ENCODE measurements around the gene PSME1. TPM values are rescaled to one million over a fixed set of nuclear protein-coding genes. Genes with fewer than 3 reads are reported as not detected.

The PSME1 gene
- total and polyA plus RNA-seq, 4 donors: 63.3 to 237 (median 101) TPM

GRCh38 chr14:24110523-24110922 is 25.5 kb upstream of the PSME1 start (continued):
- TF ChIP-seq REST (IDR thresholded peaks at IDR 0.05): no peak
- TF ChIP-seq FOXA2 (IDR thresholded peaks at IDR 0.05): no peak
- TF ChIP-seq FOXA1 (IDR thresholded peaks at IDR 0.05): no peak
- TF ChIP-seq HNF4G (IDR thresholded peaks at IDR 0.05): no peak
- TF ChIP-seq SP1 (IDR thresholded peaks at IDR 0.05): no peak
- TF ChIP-seq YY1 (IDR thresholded peaks at IDR 0.05): no peak
- no peak for TF ChIP-seq TAF1 (conservative IDR thresholded peaks at IDR 0.05)

DNA sequence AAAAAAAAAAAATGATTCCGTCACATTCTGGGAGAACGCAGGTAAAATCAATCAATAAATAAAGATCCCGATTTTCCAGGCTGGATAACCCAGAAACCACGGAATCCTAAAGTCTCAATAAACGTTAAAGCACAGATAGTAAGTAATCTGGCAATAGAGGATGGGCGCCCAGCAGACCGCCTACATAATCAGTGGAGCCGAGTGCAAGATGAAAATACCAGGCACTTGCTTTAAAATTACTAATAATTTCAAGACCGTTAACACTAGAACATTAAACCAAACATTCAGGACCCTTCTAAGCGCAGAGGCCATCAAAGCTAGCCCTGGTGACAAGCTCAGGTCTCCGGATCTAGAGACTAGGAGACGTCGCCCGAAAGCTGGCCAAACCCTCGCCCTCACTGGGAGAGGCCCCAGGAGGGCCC is 22.6 kb upstream of the PSME1 start:
- Histone ChIP-seq H3K36me3 (ENCODE audit: control insufficient read depth in 4 of 4, insufficient read depth in 3 of 4, low read depth in 1 of 4, low read length in 3 of 4) (peaks cover 0 to 8% (median 5%) of the 10 kb centered on the region in 4 donors), H3K4me1 (ENCODE audit: control insufficient read depth in 4 of 4, insufficient read depth in 4 of 4, low read length in 3 of 4) (peaks cover 4 to 53% (median 45%) of the 10 kb centered on the region in 4 donors), H3K27ac (ENCODE audit: low read depth in 1 of 2, low read length in 2 of 2) (peak overlapping the region; percentile 99 to 100), H3K9ac (ENCODE audit: low read depth in 1 of 2, low read length in 2 of 2) (peak overlapping the region; percentile 75 to 97), H3K4me3 (ENCODE audit: low read depth in 1 of 3, low read length in 3 of 3) (peak overlapping the region; percentile 55 to 94 (median 90)), H3K9me3 (ENCODE audit: control insufficient read depth in 4 of 4, low read length in 3 of 4) (no peaks in the 10 kb centered on the region), H3K27me3 (ENCODE audit: control insufficient read depth in 4 of 4, insufficient read depth in 4 of 4, low read length in 3 of 4) (no peaks in the 10 kb centered on the region)
- no peak for DNase-seq (ENCODE audit: low spot score)
- 10% methylated on average over 15 of the region's 15 CpGs for WGBS
- TF ChIP-seq RXRA (IDR thresholded peaks at IDR 0.05) (no peak), RAD21 (IDR thresholded peaks at IDR 0.05) (no peak), TAF1 (conservative IDR thresholded peaks at IDR 0.05) (no peak)

DNA sequence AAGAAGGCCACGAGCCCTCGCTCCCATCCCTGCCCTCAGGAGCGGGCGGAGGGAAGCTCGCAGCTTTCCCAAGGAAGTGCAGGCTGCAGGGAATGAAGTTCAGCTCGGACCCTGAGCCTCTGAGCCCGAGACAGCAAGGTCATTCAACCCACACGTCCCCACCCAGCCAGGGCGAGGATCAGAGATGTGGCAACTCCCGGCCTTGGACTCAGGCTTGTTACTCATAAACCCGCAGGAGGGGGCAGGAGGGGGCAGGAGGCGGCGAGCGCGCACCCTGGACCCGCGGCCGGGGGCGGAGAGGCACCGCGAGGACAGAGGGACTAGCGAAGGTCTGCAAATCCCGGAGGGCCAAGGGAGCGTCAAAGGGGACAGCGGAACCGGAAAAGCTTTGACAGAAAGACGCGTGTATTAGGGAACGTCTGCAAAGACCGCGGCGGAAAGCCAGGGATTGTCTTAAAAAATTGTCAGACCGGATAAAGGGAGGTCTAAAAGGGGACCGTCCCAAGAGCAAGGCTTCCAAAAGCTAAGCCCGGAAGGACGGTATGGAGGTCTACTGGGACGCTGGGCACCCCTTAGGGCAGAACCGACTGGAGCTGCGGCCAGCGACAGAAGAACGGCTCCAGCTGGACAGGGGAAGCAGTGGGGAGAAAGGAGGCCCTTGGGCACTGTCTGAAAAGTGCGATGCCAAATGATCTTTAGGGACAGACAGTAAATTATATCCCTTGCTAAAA is 22.0 kb upstream of the PSME1 start:
- WGBS: under 1% methylated on average over 42 of the region's 42 CpGs
- peak; percentile 25 for TF ChIP-seq NR2F2 (IDR thresholded peaks at IDR 0.05)
- TF ChIP-seq REST (IDR thresholded peaks at IDR 0.05): peak; percentile 78
- peak; percentile 82 to 94 for TF ChIP-seq EGR1 (IDR thresholded peaks at IDR 0.05; ENCODE audit: low read depth in 2 of 2)
- TF ChIP-seq HNF4G (IDR thresholded peaks at IDR 0.05): peak; percentile 98
- TF ChIP-seq, protein P1, sequence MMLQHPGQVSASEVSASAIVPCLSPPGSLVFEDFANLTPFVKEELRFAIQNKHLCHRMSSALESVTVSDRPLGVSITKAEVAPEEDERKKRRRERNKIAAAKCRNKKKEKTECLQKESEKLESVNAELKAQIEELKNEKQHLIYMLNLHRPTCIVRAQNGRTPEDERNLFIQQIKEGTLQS (IDR thresholded peaks at IDR 0.05): peak; percentile 76
- TF ChIP-seq SP1 (IDR thresholded peaks at IDR 0.05): peak; percentile 94
- peak; percentile 96 for TF ChIP-seq TAF1 (conservative IDR thresholded peaks at IDR 0.05)
- peak; percentile 61 to 89 for TF ChIP-seq JUND (IDR thresholded peaks at IDR 0.05)
- TF ChIP-seq RAD21 (IDR thresholded peaks at IDR 0.05): peak in 1 of 2 donors; percentile 59
- peak; percentile 63 for TF ChIP-seq MAX (IDR thresholded peaks at IDR 0.05)
- TF ChIP-seq FOXA1 (IDR thresholded peaks at IDR 0.05): peak; percentile 90
- TF ChIP-seq, protein P2, sequence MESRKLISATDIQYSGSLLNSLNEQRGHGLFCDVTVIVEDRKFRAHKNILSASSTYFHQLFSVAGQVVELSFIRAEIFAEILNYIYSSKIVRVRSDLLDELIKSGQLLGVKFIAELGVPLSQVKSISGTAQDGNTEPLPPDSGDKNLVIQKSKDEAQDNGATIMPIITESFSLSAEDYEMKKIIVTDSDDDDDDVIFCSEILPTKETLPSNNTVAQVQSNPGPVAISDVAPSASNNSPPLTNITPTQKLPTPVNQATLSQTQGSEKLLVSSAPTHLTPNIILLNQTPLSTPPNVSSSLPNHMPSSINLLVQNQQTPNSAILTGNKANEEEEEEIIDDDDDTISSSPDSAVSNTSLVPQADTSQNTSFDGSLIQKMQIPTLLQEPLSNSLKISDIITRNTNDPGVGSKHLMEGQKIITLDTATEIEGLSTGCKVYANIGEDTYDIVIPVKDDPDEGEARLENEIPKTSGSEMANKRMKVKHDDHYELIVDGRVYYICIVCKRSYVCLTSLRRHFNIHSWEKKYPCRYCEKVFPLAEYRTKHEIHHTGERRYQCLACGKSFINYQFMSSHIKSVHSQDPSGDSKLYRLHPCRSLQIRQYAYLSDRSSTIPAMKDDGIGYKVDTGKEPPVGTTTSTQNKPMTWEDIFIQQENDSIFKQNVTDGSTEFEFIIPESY (IDR thresholded peaks at IDR 0.05): peak; percentile 78
- peak; percentile 99 for TF ChIP-seq RXRA (IDR thresholded peaks at IDR 0.05)
- TF ChIP-seq YY1 (IDR thresholded peaks at IDR 0.05): peak; percentile 28
- peak; percentile 68 to 84 for TF ChIP-seq GABPA (IDR thresholded peaks at IDR 0.05 in 1 of 2, conservative IDR thresholded peaks at IDR 0.05 in 1 of 2)
- TF ChIP-seq, protein P3, sequence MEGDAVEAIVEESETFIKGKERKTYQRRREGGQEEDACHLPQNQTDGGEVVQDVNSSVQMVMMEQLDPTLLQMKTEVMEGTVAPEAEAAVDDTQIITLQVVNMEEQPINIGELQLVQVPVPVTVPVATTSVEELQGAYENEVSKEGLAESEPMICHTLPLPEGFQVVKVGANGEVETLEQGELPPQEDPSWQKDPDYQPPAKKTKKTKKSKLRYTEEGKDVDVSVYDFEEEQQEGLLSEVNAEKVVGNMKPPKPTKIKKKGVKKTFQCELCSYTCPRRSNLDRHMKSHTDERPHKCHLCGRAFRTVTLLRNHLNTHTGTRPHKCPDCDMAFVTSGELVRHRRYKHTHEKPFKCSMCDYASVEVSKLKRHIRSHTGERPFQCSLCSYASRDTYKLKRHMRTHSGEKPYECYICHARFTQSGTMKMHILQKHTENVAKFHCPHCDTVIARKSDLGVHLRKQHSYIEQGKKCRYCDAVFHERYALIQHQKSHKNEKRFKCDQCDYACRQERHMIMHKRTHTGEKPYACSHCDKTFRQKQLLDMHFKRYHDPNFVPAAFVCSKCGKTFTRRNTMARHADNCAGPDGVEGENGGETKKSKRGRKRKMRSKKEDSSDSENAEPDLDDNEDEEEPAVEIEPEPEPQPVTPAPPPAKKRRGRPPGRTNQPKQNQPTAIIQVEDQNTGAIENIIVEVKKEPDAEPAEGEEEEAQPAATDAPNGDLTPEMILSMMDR (IDR thresholded peaks at IDR 0.05; ENCODE audit: low read depth, low read length, missing input control): no peak
- TF ChIP-seq FOXA2 (IDR thresholded peaks at IDR 0.05): peak; percentile 49

More for the DNA sequence above, 22.0 kb upstream of the PSME1 start:
- H3K9ac ChIP-seq (ENCODE audit: low read depth in 1 of 2, low read length in 2 of 2): peak overlapping the region; percentile 94 to 97
- peak overlapping the region; percentile 99 to 100 for H3K27ac ChIP-seq (ENCODE audit: low read depth in 1 of 2, low read length in 2 of 2)
- DNase-seq (ENCODE audit: low spot score): peak; percentile 86
- peak overlapping the region; percentile 55 to 94 (median 90) for H3K4me3 ChIP-seq (ENCODE audit: low read depth in 1 of 3, low read length in 3 of 3)
- no peaks in the 10 kb centered on the region for H3K9me3 ChIP-seq (ENCODE audit: control insufficient read depth in 4 of 4, low read length in 3 of 4)
- no peaks in the 10 kb centered on the region for H3K27me3 ChIP-seq (ENCODE audit: control insufficient read depth in 4 of 4, insufficient read depth in 4 of 4, low read length in 3 of 4)
- peaks cover 4 to 51% (median 42%) of the 10 kb centered on the region in 4 donors for H3K4me1 ChIP-seq (ENCODE audit: control insufficient read depth in 4 of 4, insufficient read depth in 4 of 4, low read length in 3 of 4)
- H3K36me3 ChIP-seq (ENCODE audit: control insufficient read depth in 4 of 4, insufficient read depth in 3 of 4, low read depth in 1 of 4, low read length in 3 of 4): peaks cover 2 to 13% (median 11%) of the 10 kb centered on the region in 4 donors
